Mucosa of gallbladder (tissue), 1 donor: Measurements from ENCODE around the gene TTC7B. TPM values are rescaled to one million over a fixed set of nuclear protein-coding genes. Genes with fewer than 3 reads are reported as not detected.

ENCODE experiments used
- DNase-seq: peaks from one replicate; pipeline ENCODE4 v3.0.0-alpha.2; 2020; ENCODE audit warnings: low spot score
- total RNA-seq: library from RNA; stranded (reverse); gene quantifications from one replicate; pipeline ENCODE4 v1.2.1, GENCODE V29; 2021
- donor health status: DM: no; HTN: no; CAD: no.

TTC7B gene
- total RNA-seq, 1 donor from 2014 or later = 31.5 TPM

GRCh38 chr14:90741682-90741946, 74.6 kb downstream of the TTC7B start:
- DNase-seq = no peak

GRCh38 chr14:90740946-90741681, 75.1 kb downstream of the TTC7B start:
- no peak for DNase-seq

GRCh38 chr14:90740081-90740480, 76.1 kb downstream of the TTC7B start:
- DNase-seq = no peak

- DNase-seq = no peak
These were observed 76.7 kb downstream of the TTC7B start for GRCh38 chr14:90739318-90740068.

GRCh38 chr14:90733139-90733808, 83.0 kb downstream of the TTC7B start:
- no peak for DNase-seq

GRCh38 chr14:90732718-90733117, 83.5 kb downstream of the TTC7B start:
- no peak for DNase-seq

GRCh38 chr14:90732139-90732538, 84.1 kb downstream of the TTC7B start:
- DNase-seq = no peak

- no peak for DNase-seq
These were observed 84.7 kb downstream of the TTC7B start for GRCh38 chr14:90731487-90731886.

GRCh38 chr14:90730206-90730766, 85.9 kb downstream of the TTC7B start:
- no peak for DNase-seq

GRCh38 chr14:90728951-90729350, 87.3 kb downstream of the TTC7B start:
- DNase-seq = no peak

- DNase-seq = no peak
These were observed 89.1 kb downstream of the TTC7B start for GRCh38 chr14:90727082-90727481.

- DNase-seq = peak; percentile 74
These were observed 89.6 kb downstream of the TTC7B start for GRCh38 chr14:90726656-90727055.

GRCh38 chr14:90724866-90725265, 91.4 kb downstream of the TTC7B start:
- DNase-seq = no peak

GRCh38 chr14:90722590-90722989, 93.6 kb downstream of the TTC7B start:
- no peak for DNase-seq

- no peak for DNase-seq
These were observed 94.5 kb downstream of the TTC7B start for GRCh38 chr14:90721619-90722305.

GRCh38 chr14:90720832-90721231, 95.4 kb downstream of the TTC7B start:
- no peak for DNase-seq

GRCh38 chr14:90720336-90720735, 95.9 kb downstream of the TTC7B start:
- DNase-seq = no peak

GRCh38 chr14:90717916-90718315, 98.3 kb downstream of the TTC7B start:
- DNase-seq = no peak

GRCh38 chr14:90715993-90716392, 100.2 kb downstream of the TTC7B start:
- DNase-seq = no peak

GRCh38 chr14:90715495-90715894, 100.7 kb downstream of the TTC7B start:
- no peak for DNase-seq

- DNase-seq = no peak
These were observed 101.4 kb downstream of the TTC7B start for GRCh38 chr14:90714811-90715210.
